HG02970 (cell line): ENCODE data around the gene CDH5.
"Not testable (repeated sequence)": the region's sequence is repeated elsewhere in the genome, so short reads cannot be mapped to it uniquely, and the experiment has no call there.

Experiments
- ATAC-seq: cut with Tn5 transposase; IDR thresholded peaks from one replicate; pipeline ENCODE4 v1.9.1; 2021; ENCODE audit warnings: mild to moderate bottlenecking, moderate library complexity, moderate number of reproducible peaks; ENCODE audit not compliant: unreplicated experiment, low FRiP score

The CDH5 gene

GRCh38 chr16:66366433-66367299 is at the start of gene CDH5:
CDH5 (plus strand) TSS chr16:66366691; CDS start chr16:66379338, 12,647 bp downstream.
- no peak for ATAC-seq

GRCh38 chr16:66318505-66318904 is 48.0 kb upstream of the CDH5 start:
- no peak for ATAC-seq

GRCh38 chr16:66320774-66321173 is 45.7 kb upstream of the CDH5 start:
- ATAC-seq: no peak

- ATAC-seq: peak; percentile 65
These were observed 44.3 kb upstream of the CDH5 start for GRCh38 chr16:66322174-66322573.

- no peak for ATAC-seq
These were observed 41.5 kb upstream of the CDH5 start for GRCh38 chr16:66324815-66325515.

GRCh38 chr16:66325717-66326376 is 40.6 kb upstream of the CDH5 start:
- ATAC-seq: no peak

- no peak for ATAC-seq
These were observed 39.4 kb upstream of the CDH5 start for GRCh38 chr16:66326991-66327513.

GRCh38 chr16:66328282-66328681 is 38.2 kb upstream of the CDH5 start:
- ATAC-seq: no peak

- not testable (repeated sequence) for ATAC-seq
These were observed 35.0 kb upstream of the CDH5 start for GRCh38 chr16:66331464-66331863.

- no peak for ATAC-seq
These were observed 33.6 kb upstream of the CDH5 start for GRCh38 chr16:66332634-66333610.

- ATAC-seq: no peak
These were observed 31.5 kb upstream of the CDH5 start for GRCh38 chr16:66334853-66335574.

GRCh38 chr16:66335704-66336329 is 30.7 kb upstream of the CDH5 start:
- no peak for ATAC-seq

- ATAC-seq: no peak
These were observed 28.9 kb upstream of the CDH5 start for GRCh38 chr16:66337463-66338188.

GRCh38 chr16:66342294-66342900 is 24.1 kb upstream of the CDH5 start:
- no peak for ATAC-seq

GRCh38 chr16:66344533-66345145 is 21.9 kb upstream of the CDH5 start:
- ATAC-seq: no peak

- ATAC-seq: no peak
These were observed 20.3 kb upstream of the CDH5 start for GRCh38 chr16:66346221-66346620.

- no peak for ATAC-seq
These were observed 14.2 kb upstream of the CDH5 start for GRCh38 chr16:66352304-66352703.
